ENCODE results near the gene SERPINB7.

SERPINB7 gene

GRCh38 chr18:63779386-63779785 lies 4.2 kb downstream of the SERPINB7 start:
- H3K79me2 ChIP-seq (ENCODE audit: insufficient read depth, low read depth), result no peaks in the 10 kb centered on the region
- no peaks in the 10 kb centered on the region for H3K4me1 ChIP-seq (ENCODE audit: low read depth, poor library complexity, severe bottlenecking)
- no peak overlapping the region for H3K27ac ChIP-seq
- no peak overlapping the region for H3K4me3 ChIP-seq (IDR thresholded peaks at IDR 0.05; ENCODE audit: insufficient read depth, low read depth, low read length)
- no peak overlapping the region for H3K4me2 ChIP-seq
- H2AFZ ChIP-seq (ENCODE audit: low read depth), result no peak overlapping the region
- no peak overlapping the region for H3K9ac ChIP-seq
- no peak for TF ChIP-seq CTCF (conservative IDR thresholded peaks at IDR 0.05; ENCODE audit: low read depth, low read length)
- H3K36me3 ChIP-seq (ENCODE audit: insufficient read depth), result no peaks in the 10 kb centered on the region
- no peaks in the 10 kb centered on the region for H3K27me3 ChIP-seq (ENCODE audit: insufficient read depth, low read depth)
- no peaks in the 10 kb centered on the region for H4K20me1 ChIP-seq (ENCODE audit: insufficient read depth)

GRCh38 chr18:63783394-63783793 lies 8.2 kb downstream of the SERPINB7 start:
- no peak for TF ChIP-seq CTCF (conservative IDR thresholded peaks at IDR 0.05; ENCODE audit: low read depth, low read length)
- Histone ChIP-seq H3K4me1 (ENCODE audit: low read depth, poor library complexity, severe bottlenecking) (no peaks in the 10 kb centered on the region), H3K27me3 (ENCODE audit: insufficient read depth, low read depth) (no peaks in the 10 kb centered on the region), H3K9ac (no peak overlapping the region), H3K4me2 (no peak overlapping the region), H3K27ac (no peak overlapping the region), H3K4me3 (IDR thresholded peaks at IDR 0.05; ENCODE audit: insufficient read depth, low read depth, low read length) (no peak overlapping the region), H3K36me3 (ENCODE audit: insufficient read depth) (no peaks in the 10 kb centered on the region), H4K20me1 (ENCODE audit: insufficient read depth) (no peaks in the 10 kb centered on the region), H2AFZ (ENCODE audit: low read depth) (no peak overlapping the region), H3K79me2 (ENCODE audit: insufficient read depth, low read depth) (no peaks in the 10 kb centered on the region)

- Histone ChIP-seq H4K20me1 (ENCODE audit: insufficient read depth) (no peaks in the 10 kb centered on the region), H3K4me2 (no peak overlapping the region), H3K4me1 (ENCODE audit: low read depth, poor library complexity, severe bottlenecking) (no peaks in the 10 kb centered on the region), H2AFZ (ENCODE audit: low read depth) (no peak overlapping the region), H3K27ac (no peak overlapping the region), H3K9ac (no peak overlapping the region), H3K79me2 (ENCODE audit: insufficient read depth, low read depth) (no peaks in the 10 kb centered on the region), H3K36me3 (ENCODE audit: insufficient read depth) (no peaks in the 10 kb centered on the region), H3K4me3 (IDR thresholded peaks at IDR 0.05; ENCODE audit: insufficient read depth, low read depth, low read length) (no peak overlapping the region), H3K27me3 (ENCODE audit: insufficient read depth, low read depth) (no peaks in the 10 kb centered on the region)
- no peak for TF ChIP-seq CTCF (conservative IDR thresholded peaks at IDR 0.05; ENCODE audit: low read depth, low read length)
These were observed 9.7 kb downstream of the SERPINB7 start for GRCh38 chr18:63784787-63785452.

GRCh38 chr18:63787673-63788072 lies 12.5 kb downstream of the SERPINB7 start:
- Histone ChIP-seq H3K9ac (no peak overlapping the region), H3K4me3 (IDR thresholded peaks at IDR 0.05; ENCODE audit: insufficient read depth, low read depth, low read length) (no peak overlapping the region), H3K36me3 (ENCODE audit: insufficient read depth) (no peaks in the 10 kb centered on the region), H3K4me1 (ENCODE audit: low read depth, poor library complexity, severe bottlenecking) (no peaks in the 10 kb centered on the region), H3K27me3 (ENCODE audit: insufficient read depth, low read depth) (no peaks in the 10 kb centered on the region), H3K27ac (no peak overlapping the region), H2AFZ (ENCODE audit: low read depth) (no peak overlapping the region), H3K79me2 (ENCODE audit: insufficient read depth, low read depth) (no peaks in the 10 kb centered on the region), H3K4me2 (no peak overlapping the region), H4K20me1 (ENCODE audit: insufficient read depth) (no peaks in the 10 kb centered on the region)
- TF ChIP-seq CTCF (conservative IDR thresholded peaks at IDR 0.05; ENCODE audit: low read depth, low read length), result no peak

Measured in KMS-11 (cell line).